Mesothelial cell of epicardium (in vitro differentiated cells): Measurements from ENCODE around the gene STAM. TPM values are rescaled to one million over a fixed set of nuclear protein-coding genes. Genes with fewer than 3 reads are reported as not detected.

Experiments
- DNase-seq, 2 experiments: peaks; one replicate each; pipeline ENCODE4 v3.0.0; 2021; ENCODE audit warnings: low spot score in 2 of 2; ENCODE audit not compliant: unreplicated experiment in 2 of 2
- H3K27ac Mint-ChIP-seq: 2 replicates; pipeline ENCODE4 v1.8.0; 2021; ENCODE audit warnings: mixed read lengths
- H3K27me3 Mint-ChIP-seq: 2 replicates; pipeline ENCODE4 v1.8.0; 2021; ENCODE audit warnings: low read depth, mixed read lengths
- H3K36me3 Mint-ChIP-seq: 2 replicates; pipeline ENCODE4 v1.8.0; 2021; ENCODE audit warnings: mixed read lengths
- H3K4me1 Mint-ChIP-seq: 2 replicates; pipeline ENCODE4 v1.8.0; 2021; ENCODE audit warnings: mixed read lengths
- H3K4me3 Mint-ChIP-seq: 2 replicates; pipeline ENCODE4 v1.8.0; 2021; ENCODE audit warnings: mild to moderate bottlenecking, moderate library complexity, mixed read lengths
- H3K9me3 Mint-ChIP-seq: 2 replicates; pipeline ENCODE4 v1.8.0; 2021; ENCODE audit warnings: mixed read lengths
- CTCF ChIP-seq: fragments of 200-600 bp; sonication (generic); IDR thresholded peaks from one replicate; pipeline ENCODE4 v1.5.0; 2021; ENCODE audit warnings: antibody characterized with exemption; ENCODE audit not compliant: unreplicated experiment
- total RNA-seq: library from RNA; stranded (reverse); gene quantifications from 3 replicates; pipeline ENCODE4 v1.2.1, GENCODE V29; 2021

STAM gene
- total RNA-seq, 1 donor from 2014 or later, result 31.3 TPM

- H3K9me3 Mint-ChIP-seq, result no peaks in the 10 kb centered on the region
- H3K27me3 Mint-ChIP-seq, result no peaks in the 10 kb centered on the region
- H3K36me3 Mint-ChIP-seq, result no peaks in the 10 kb centered on the region
- H3K27ac Mint-ChIP-seq, result no peak overlapping the region
- DNase-seq, result no peak
- no peak for TF ChIP-seq CTCF
- H3K4me3 Mint-ChIP-seq, result no peak overlapping the region
- no peaks in the 10 kb centered on the region for H3K4me1 Mint-ChIP-seq
Observed at GRCh38 chr10:17743437-17743836, 99.5 kb downstream of the STAM start.

- Mint-ChIP-seq H3K36me3 (no peaks in the 10 kb centered on the region), H3K27me3 (no peaks in the 10 kb centered on the region), H3K4me1 (no peaks in the 10 kb centered on the region), H3K9me3 (no peaks in the 10 kb centered on the region), H3K4me3 (no peak overlapping the region), H3K27ac (no peak overlapping the region)
- DNase-seq, result no peak
- no peak for TF ChIP-seq CTCF
Observed at GRCh38 chr10:17744341-17744861, 100.5 kb downstream of the STAM start.

- no peak overlapping the region for H3K4me3 Mint-ChIP-seq
- no peaks in the 10 kb centered on the region for H3K36me3 Mint-ChIP-seq
- no peak for TF ChIP-seq CTCF
- H3K27ac Mint-ChIP-seq, result no peak overlapping the region
- DNase-seq, result no peak
- H3K4me1 Mint-ChIP-seq, result no peaks in the 10 kb centered on the region
- no peaks in the 10 kb centered on the region for H3K9me3 Mint-ChIP-seq
- no peaks in the 10 kb centered on the region for H3K27me3 Mint-ChIP-seq
Observed at GRCh38 chr10:17747883-17748550, 104.1 kb downstream of the STAM start.

- no peaks in the 10 kb centered on the region for H3K36me3 Mint-ChIP-seq
- no peak overlapping the region for H3K27ac Mint-ChIP-seq
- H3K4me3 Mint-ChIP-seq, result no peak overlapping the region
- no peaks in the 10 kb centered on the region for H3K9me3 Mint-ChIP-seq
- no peak for TF ChIP-seq CTCF
- H3K4me1 Mint-ChIP-seq, result no peaks in the 10 kb centered on the region
- no peaks in the 10 kb centered on the region for H3K27me3 Mint-ChIP-seq
- DNase-seq, result no peak
Observed at GRCh38 chr10:17749890-17750289, 105.9 kb downstream of the STAM start.

- no peak within 1 kb of the TSS for H3K27ac Mint-ChIP-seq
- H3K36me3 Mint-ChIP-seq, result no peaks in the 10 kb centered on the region
- H3K4me3 Mint-ChIP-seq, result no peak within 1 kb of the TSS
- no peaks in the 10 kb centered on the region for H3K9me3 Mint-ChIP-seq
- TF ChIP-seq CTCF, result no peak
- no peak for DNase-seq
- no peaks in the 10 kb centered on the region for H3K27me3 Mint-ChIP-seq
- no peaks in the 10 kb centered on the region for H3K4me1 Mint-ChIP-seq
Observed at GRCh38 chr10:17751781-17752445, 108.0 kb downstream of the STAM start, which contains the start of gene TMEM236. TMEM236 (plus strand) TSS chr10:17752201; CDS start chr10:17752296, 95 bp downstream.
